ENCODE results near the gene ATP8B4. TPM values are rescaled to one million over a fixed set of nuclear protein-coding genes. Genes with fewer than 3 reads are reported as not detected.

The ATP8B4 gene
- total RNA-seq, 1 donor from 2014 or later: 1.1 TPM

- no peak for TF ChIP-seq CTCF (IDR thresholded peaks at IDR 0.05; ENCODE audit: insufficient read depth, low read length, severe bottlenecking)
- H3K36me3 ChIP-seq (ENCODE audit: control insufficient read depth, insufficient read depth, low read length): no peaks in the 10 kb centered on the region
- no peaks in the 10 kb centered on the region for H3K27me3 ChIP-seq (ENCODE audit: control insufficient read depth, insufficient read depth, low read length)
- no peak overlapping the region for H3K4me3 ChIP-seq (ENCODE audit: low read depth, low read length)
- no peak for DNase-seq (ENCODE audit: low read depth)
- FAIRE-seq: no peak
These were observed 271.4 kb downstream of the ATP8B4 start for GRCh38 chr15:49847423-49848281.

- no peak for TF ChIP-seq CTCF (IDR thresholded peaks at IDR 0.05; ENCODE audit: insufficient read depth, low read length, severe bottlenecking)
- Histone ChIP-seq H3K36me3 (ENCODE audit: control insufficient read depth, insufficient read depth, low read length) (no peaks in the 10 kb centered on the region), H3K27me3 (ENCODE audit: control insufficient read depth, insufficient read depth, low read length) (no peaks in the 10 kb centered on the region), H3K4me3 (ENCODE audit: low read depth, low read length) (no peak overlapping the region)
- FAIRE-seq: no peak
- no peak for DNase-seq (ENCODE audit: low read depth)
These were observed 274.6 kb downstream of the ATP8B4 start for GRCh38 chr15:49844390-49844789.

- FAIRE-seq (no peak), DNase-seq (ENCODE audit: low read depth) (peak; percentile 50)
- Histone ChIP-seq H3K4me3 (ENCODE audit: low read depth, low read length) (no peak overlapping the region), H3K27me3 (ENCODE audit: control insufficient read depth, insufficient read depth, low read length) (no peaks in the 10 kb centered on the region), H3K36me3 (ENCODE audit: control insufficient read depth, insufficient read depth, low read length) (no peaks in the 10 kb centered on the region)
- no peak for TF ChIP-seq CTCF (IDR thresholded peaks at IDR 0.05; ENCODE audit: insufficient read depth, low read length, severe bottlenecking)
These were observed 275.3 kb downstream of the ATP8B4 start for GRCh38 chr15:49843725-49844124.

- H3K4me3 ChIP-seq (ENCODE audit: low read depth, low read length): no peak overlapping the region
- no peak for FAIRE-seq
- H3K27me3 ChIP-seq (ENCODE audit: control insufficient read depth, insufficient read depth, low read length): no peaks in the 10 kb centered on the region
- TF ChIP-seq CTCF (IDR thresholded peaks at IDR 0.05; ENCODE audit: insufficient read depth, low read length, severe bottlenecking): no peak
- DNase-seq (ENCODE audit: low read depth): no peak
- H3K36me3 ChIP-seq (ENCODE audit: control insufficient read depth, insufficient read depth, low read length): no peaks in the 10 kb centered on the region
These were observed 276.9 kb downstream of the ATP8B4 start for GRCh38 chr15:49842031-49842730.

GRCh38 chr15:49832511-49832910 is 286.5 kb downstream of the ATP8B4 start:
- FAIRE-seq (no peak), DNase-seq (ENCODE audit: low read depth) (peak; percentile 43)
- Histone ChIP-seq H3K4me3 (ENCODE audit: low read depth, low read length) (no peak overlapping the region), H3K36me3 (ENCODE audit: control insufficient read depth, insufficient read depth, low read length) (no peaks in the 10 kb centered on the region), H3K27me3 (ENCODE audit: control insufficient read depth, insufficient read depth, low read length) (no peaks in the 10 kb centered on the region)
- peak; percentile 69 for TF ChIP-seq CTCF (IDR thresholded peaks at IDR 0.05; ENCODE audit: insufficient read depth, low read length, severe bottlenecking)
